Smooth muscle cell (in vitro differentiated cells): ENCODE data around the gene CDH20. TPM values are rescaled to one million over a fixed set of nuclear protein-coding genes. Genes with fewer than 3 reads are reported as not detected.
A peak's percentile ranks its signal among the peaks of the same experiment; 100 is the strongest.

Source experiments
- DNase-seq: peaks from one replicate; lab custom pipeline; 2025; ENCODE audit not compliant: unreplicated experiment; lab: John Stamatoyannopoulos, UW
- H2AFZ ChIP-seq: fragments of 200-600 bp; sonication (generic); 2 replicates; pipeline ENCODE4 v1.6.0; 2016; ENCODE audit warnings: antibody characterized with exemption, low read depth, mild to moderate bottlenecking
- H3F3A ChIP-seq: fragments of 200-600 bp; sonication (generic); 2 replicates; pipeline ENCODE4 v1.6.0; 2017; ENCODE audit warnings: antibody characterized with exemption, low read depth
- H3K27ac ChIP-seq: fragments of 200-600 bp; sonication (generic); 2 replicates; pipeline ENCODE4 v1.5.1; 2016; ENCODE audit warnings: low read depth, mild to moderate bottlenecking
- H3K27me3 ChIP-seq: fragments of 200-600 bp; sonication (generic); 2 replicates; pipeline ENCODE4 v1.6.1; 2016; ENCODE audit warnings: low read depth, mild to moderate bottlenecking
- H3K36me3 ChIP-seq: fragments of 200-600 bp; sonication (generic); 2 replicates; pipeline ENCODE4 v1.5.1; 2016; ENCODE audit warnings: low read depth
- H3K4me1 ChIP-seq: fragments of 200-600 bp; sonication (generic); 2 replicates; pipeline ENCODE4 v1.5.1; 2016; ENCODE audit warnings: low read depth
- H3K4me2 ChIP-seq: fragments of 200-600 bp; sonication (generic); 2 replicates; pipeline ENCODE4 v1.6.0; 2016; ENCODE audit warnings: mild to moderate bottlenecking
- H3K4me3 ChIP-seq: fragments of 200-600 bp; sonication (generic); 2 replicates; pipeline ENCODE4 v1.5.1; 2016; ENCODE audit warnings: mild to moderate bottlenecking
- H3K79me2 ChIP-seq: fragments of 200-600 bp; sonication (generic); 2 replicates; pipeline ENCODE4 v1.6.0; 2016; ENCODE audit warnings: low read depth, mild to moderate bottlenecking
- H3K9ac ChIP-seq: fragments of 200-600 bp; sonication (generic); 2 replicates; pipeline ENCODE4 v1.6.0; 2016; ENCODE audit warnings: low read depth
- H3K9me3 ChIP-seq: fragments of 200-600 bp; sonication (generic); replicated peaks from 2 replicates; pipeline ENCODE4 v1.5.1; 2016; ENCODE audit warnings: low read depth
- H4K20me1 ChIP-seq: fragments of 200-600 bp; sonication (generic); 2 replicates; pipeline ENCODE4 v1.6.0; 2016; ENCODE audit warnings: low read depth
- WGBS: methylation state at CpG from one replicate; pipeline ENCODE4 v1.1.7; 2016; ENCODE audit warnings: low lambda C conversion rate; 5-methylcytosine and 5-hydroxymethylcytosine counted together
- polyA plus RNA-seq: library from polyadenylated mRNA; unstranded; fragments of >200 nt; fragmentation: Nextera tagmentation; extraction: Ambion mirVana; gene quantifications from 2 replicates; pipeline ENCODE4 v1.2.1, GENCODE V29; 2016
- total RNA-seq: library from RNA; depleted of rRNA; stranded (reverse); fragments of >200 nt; gene quantifications from 2 replicates; pipeline ENCODE4 v1.2.3, GENCODE V29; 2014
- TF ChIP-seq, protein P1 (sequence below): fragments of 200-600 bp; sonication (generic); IDR thresholded peaks from 2 replicates; pipeline ENCODE4 v1.5.1; 2017; ENCODE audit warnings: borderline replicate concordance, mild to moderate bottlenecking, antibody characterized with exemption; ENCODE audit not compliant: insufficient read depth, poor library complexity, severe bottlenecking

Gene CDH20
- total and polyA plus RNA-seq, 2 experiments from 2014 or later = 0.10 TPM; not detected in 1

DNA sequence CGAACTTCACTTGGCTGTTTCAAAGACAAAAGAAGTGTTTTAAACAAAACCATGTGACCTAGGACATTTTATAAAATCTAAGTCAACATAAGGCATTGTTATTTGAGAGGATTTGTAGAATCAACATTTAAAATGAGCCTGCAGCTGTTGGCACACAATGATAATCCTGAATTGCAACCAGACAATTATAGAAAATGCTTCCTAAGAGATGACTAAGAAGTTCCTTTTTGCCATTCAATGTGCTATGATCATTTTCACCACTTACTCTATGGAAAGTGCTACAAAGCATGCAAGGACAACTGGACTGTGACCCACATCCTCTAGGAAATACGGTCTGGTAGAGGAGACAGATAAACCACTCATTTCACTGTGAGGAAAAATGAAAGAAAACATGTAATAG, 246.4 kb downstream of the CDH20 start:
- H3K36me3 ChIP-seq = no peaks in the 10 kb centered on the region
- H2AFZ ChIP-seq = no peak overlapping the region
- no peak for DNase-seq
- H3K27me3 ChIP-seq = no peaks in the 10 kb centered on the region
- H3K27ac ChIP-seq = no peak overlapping the region
- no peaks in the 10 kb centered on the region for H4K20me1 ChIP-seq
- H3K79me2 ChIP-seq = no peaks in the 10 kb centered on the region
- TF ChIP-seq, protein P1, sequence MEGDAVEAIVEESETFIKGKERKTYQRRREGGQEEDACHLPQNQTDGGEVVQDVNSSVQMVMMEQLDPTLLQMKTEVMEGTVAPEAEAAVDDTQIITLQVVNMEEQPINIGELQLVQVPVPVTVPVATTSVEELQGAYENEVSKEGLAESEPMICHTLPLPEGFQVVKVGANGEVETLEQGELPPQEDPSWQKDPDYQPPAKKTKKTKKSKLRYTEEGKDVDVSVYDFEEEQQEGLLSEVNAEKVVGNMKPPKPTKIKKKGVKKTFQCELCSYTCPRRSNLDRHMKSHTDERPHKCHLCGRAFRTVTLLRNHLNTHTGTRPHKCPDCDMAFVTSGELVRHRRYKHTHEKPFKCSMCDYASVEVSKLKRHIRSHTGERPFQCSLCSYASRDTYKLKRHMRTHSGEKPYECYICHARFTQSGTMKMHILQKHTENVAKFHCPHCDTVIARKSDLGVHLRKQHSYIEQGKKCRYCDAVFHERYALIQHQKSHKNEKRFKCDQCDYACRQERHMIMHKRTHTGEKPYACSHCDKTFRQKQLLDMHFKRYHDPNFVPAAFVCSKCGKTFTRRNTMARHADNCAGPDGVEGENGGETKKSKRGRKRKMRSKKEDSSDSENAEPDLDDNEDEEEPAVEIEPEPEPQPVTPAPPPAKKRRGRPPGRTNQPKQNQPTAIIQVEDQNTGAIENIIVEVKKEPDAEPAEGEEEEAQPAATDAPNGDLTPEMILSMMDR = no peak
- H3K9ac ChIP-seq = no peak overlapping the region
- no peaks in the 10 kb centered on the region for H3K4me1 ChIP-seq
- no peak overlapping the region for H3K4me2 ChIP-seq
- WGBS = 60% methylated on average over 2 of the region's 2 CpGs
- H3K9me3 ChIP-seq = no peaks in the 10 kb centered on the region
- no peak overlapping the region for H3K4me3 ChIP-seq
- no peaks in the 10 kb centered on the region for H3F3A ChIP-seq

DNA sequence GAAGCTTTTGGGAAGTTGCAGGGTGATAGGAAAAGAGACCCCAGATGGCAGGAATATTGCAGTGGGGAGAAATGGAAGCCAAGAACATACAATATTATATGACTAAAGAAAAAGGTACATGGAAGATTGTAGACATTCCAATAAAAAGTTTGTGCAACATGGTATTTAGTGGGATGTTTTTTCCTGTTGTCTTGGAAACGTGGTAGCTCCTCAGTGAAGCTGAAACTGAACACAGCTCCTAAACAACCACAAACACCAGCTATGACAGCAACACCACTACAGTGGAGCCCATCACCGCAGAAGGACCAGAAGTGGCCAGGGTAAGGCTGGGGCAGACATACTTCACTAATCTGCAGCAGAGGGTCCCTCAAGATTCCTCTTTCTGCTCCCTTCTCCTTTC, 246.8 kb downstream of the CDH20 start:
- H3F3A ChIP-seq = no peaks in the 10 kb centered on the region
- no peaks in the 10 kb centered on the region for H3K79me2 ChIP-seq
- no peak overlapping the region for H3K4me2 ChIP-seq
- DNase-seq = no peak
- no peaks in the 10 kb centered on the region for H3K9me3 ChIP-seq
- TF ChIP-seq, protein P1 = no peak
- H3K36me3 ChIP-seq = no peaks in the 10 kb centered on the region
- H2AFZ ChIP-seq = no peak overlapping the region
- H3K27me3 ChIP-seq = no peaks in the 10 kb centered on the region
- H4K20me1 ChIP-seq = no peaks in the 10 kb centered on the region
- H3K9ac ChIP-seq = no peak overlapping the region
- H3K27ac ChIP-seq = no peak overlapping the region
- H3K4me1 ChIP-seq = no peaks in the 10 kb centered on the region
- H3K4me3 ChIP-seq = no peak overlapping the region
- WGBS = 79% methylated on average over 2 of the region's 2 CpGs

DNA sequence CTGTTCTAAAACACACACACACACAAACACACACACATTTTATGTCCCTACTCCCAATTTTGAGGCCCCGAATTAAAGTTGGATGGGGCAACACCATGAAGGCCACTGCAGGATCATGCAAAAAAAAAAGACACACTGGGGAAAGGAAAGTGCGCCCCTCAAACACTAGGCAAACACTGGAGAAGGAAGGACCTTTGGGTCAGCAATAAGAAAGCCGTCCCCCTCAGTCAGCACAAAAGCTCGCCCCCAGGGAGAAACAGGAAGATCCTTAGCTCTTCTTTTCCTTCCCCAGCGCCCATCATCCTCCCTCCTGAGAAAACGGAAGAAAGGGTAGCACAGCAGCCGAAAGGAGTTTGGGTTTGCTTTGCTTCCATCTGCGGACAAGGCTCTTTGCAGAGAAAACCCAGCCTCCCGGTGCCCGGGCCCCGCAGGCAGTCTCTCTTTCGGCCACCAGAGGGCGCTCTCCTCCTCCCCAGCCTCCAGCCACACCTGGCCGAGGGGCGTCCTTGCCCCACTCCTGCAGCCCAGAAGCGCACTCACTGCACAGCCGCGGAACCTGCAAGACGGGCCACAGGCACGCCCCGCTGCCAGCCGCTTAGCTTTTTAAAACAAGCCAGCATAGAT, 248.5 kb downstream of the CDH20 start:
- H3K27ac ChIP-seq = no peak overlapping the region
- TF ChIP-seq, protein P1 = peak; percentile 99
- H3K36me3 ChIP-seq = no peaks in the 10 kb centered on the region
- H2AFZ ChIP-seq = peak overlapping the region; percentile 72
- H3K27me3 ChIP-seq = no peaks in the 10 kb centered on the region
- no peaks in the 10 kb centered on the region for H4K20me1 ChIP-seq
- no peak overlapping the region for H3K9ac ChIP-seq
- H3F3A ChIP-seq = no peaks in the 10 kb centered on the region
- H3K4me3 ChIP-seq = peak overlapping the region; percentile 49
- H3K4me1 ChIP-seq = no peaks in the 10 kb centered on the region
- no peaks in the 10 kb centered on the region for H3K79me2 ChIP-seq
- peak; percentile 56 for DNase-seq
- H3K4me2 ChIP-seq = peak overlapping the region; percentile 95
- 15% methylated on average over 22 of the region's 22 CpGs for WGBS
- no peaks in the 10 kb centered on the region for H3K9me3 ChIP-seq

DNA sequence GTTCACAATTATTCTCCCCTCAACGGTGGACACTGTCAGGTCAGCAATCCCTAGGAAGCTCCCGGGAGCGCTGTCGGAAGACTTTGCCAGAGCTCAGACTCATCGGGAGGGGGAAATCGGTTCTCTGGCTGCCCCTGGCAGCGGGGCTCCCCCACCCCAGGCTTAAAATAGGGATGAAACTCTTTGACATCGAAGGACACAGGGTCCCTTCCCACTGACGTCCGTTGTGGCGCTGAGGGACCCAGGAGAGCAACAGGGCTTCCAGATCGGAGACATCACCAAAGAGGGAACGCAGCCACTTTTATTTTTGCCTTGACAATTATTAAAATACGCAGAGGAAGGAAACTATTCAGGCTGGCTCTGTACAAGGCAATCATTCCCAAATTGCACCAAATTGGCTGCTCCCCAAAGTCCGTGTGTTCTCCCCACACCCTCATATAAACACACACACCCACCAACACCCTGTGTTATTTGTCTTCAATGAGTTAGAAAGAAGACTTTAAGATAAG, 249.0 kb downstream of the CDH20 start:
- Histone ChIP-seq H3K79me2 (no peaks in the 10 kb centered on the region), H2AFZ (peak overlapping the region; percentile 72), H3K4me3 (peak overlapping the region; percentile 49), H3K27me3 (no peaks in the 10 kb centered on the region), H3K9me3 (no peaks in the 10 kb centered on the region), H3K4me2 (peak overlapping the region; percentile 95), H4K20me1 (no peaks in the 10 kb centered on the region), H3K27ac (no peak overlapping the region), H3F3A (no peaks in the 10 kb centered on the region), H3K4me1 (no peaks in the 10 kb centered on the region), H3K36me3 (no peaks in the 10 kb centered on the region), H3K9ac (no peak overlapping the region)
- TF ChIP-seq, protein P1 = no peak
- WGBS = 35% methylated on average over 15 of the region's 15 CpGs
- no peak for DNase-seq
